GM23338 (cell line): Measurements from ENCODE around the gene CLCN4. TPM values are rescaled to one million over a fixed set of nuclear protein-coding genes. Genes with fewer than 3 reads are reported as not detected.

Experiments
- ATAC-seq: fragments of 200-7000 bp; cut with Tn5 transposase; 3 replicates; pipeline ENCODE4 v1.9.1; 2020
- DNase-seq: peaks from one replicate; pipeline ENCODE4 v3.0.0-alpha.2; 2015; ENCODE audit warnings: low spot score
- H2AFZ ChIP-seq: fragments of 200-600 bp; sonication (generic); 2 replicates; pipeline ENCODE4 v1.8.0; 2016; ENCODE audit warnings: antibody characterized with exemption, mild to moderate bottlenecking, moderate library complexity
- H3F3A ChIP-seq: fragments of 200-600 bp; sonication (generic); replicated peaks from 2 replicates; pipeline ENCODE4 v1.8.0; 2017; ENCODE audit warnings: antibody characterized with exemption, mixed run types, low read depth
- H3K27ac ChIP-seq: fragments of 200-600 bp; sonication (generic); 2 replicates; pipeline ENCODE4 v1.6.1; 2016; ENCODE audit warnings: low read depth
- H3K27me3 ChIP-seq: fragments of 200-600 bp; sonication (generic); 2 replicates; pipeline ENCODE4 v1.8.0; 2016; ENCODE audit warnings: mild to moderate bottlenecking, mixed run types, moderate library complexity; ENCODE audit not compliant: insufficient read depth
- H3K36me3 ChIP-seq: fragments of 200-600 bp; sonication (generic); 2 replicates; pipeline ENCODE4 v1.8.0; 2016; ENCODE audit warnings: mild to moderate bottlenecking; ENCODE audit not compliant: insufficient read depth
- H3K4me1 ChIP-seq: fragments of 200-600 bp; sonication (generic); 2 replicates; pipeline ENCODE4 v1.8.0; 2016; ENCODE audit warnings: mild to moderate bottlenecking, moderate library complexity; ENCODE audit not compliant: insufficient read depth
- H3K4me2 ChIP-seq: fragments of 200-600 bp; sonication (generic); 2 replicates; pipeline ENCODE4 v1.7.1; 2017; ENCODE audit warnings: mixed run types
- H3K4me3 ChIP-seq: fragments of 200-600 bp; sonication (generic); 2 replicates; pipeline ENCODE4 v1.6.1; 2016; ENCODE audit warnings: mixed run types
- H3K79me2 ChIP-seq: fragments of 200-600 bp; sonication (generic); replicated peaks from 2 replicates; pipeline ENCODE4 v1.8.0; 2017; ENCODE audit warnings: mild to moderate bottlenecking; ENCODE audit not compliant: insufficient read depth
- H3K9me2 ChIP-seq: fragments of 200-600 bp; sonication (generic); 2 replicates; pipeline ENCODE4 v1.8.0; 2017; ENCODE audit not compliant: insufficient read depth
- H4K20me1 ChIP-seq: fragments of 200-600 bp; sonication (generic); replicated peaks from 2 replicates; pipeline ENCODE4 v1.8.0; 2017; ENCODE audit warnings: mild to moderate bottlenecking; ENCODE audit not compliant: insufficient read depth
- H3K27ac Mint-ChIP-seq: 2 replicates; pipeline ENCODE4 v1.8.0; 2020; ENCODE audit warnings: inconsistent platforms, mild to moderate bottlenecking, moderate library complexity, mixed read lengths
- H3K27me3 Mint-ChIP-seq: 3 replicates; pipeline ENCODE4 v1.8.0; 2022; ENCODE audit warnings: low read depth, mild to moderate bottlenecking, moderate library complexity, mixed read lengths, inconsistent platforms; ENCODE audit not compliant: insufficient read depth, poor library complexity
- H3K36me3 Mint-ChIP-seq: 3 replicates; pipeline ENCODE4 v1.8.0; 2021; ENCODE audit warnings: low read depth, mild to moderate bottlenecking, inconsistent platforms, moderate library complexity, mixed read lengths
- H3K4me1 Mint-ChIP-seq: 3 replicates; pipeline ENCODE4 v1.8.0; 2020; ENCODE audit warnings: mild to moderate bottlenecking, inconsistent platforms, mixed read lengths
- H3K4me3 Mint-ChIP-seq: 3 replicates; pipeline ENCODE4 v1.8.0; 2021; ENCODE audit warnings: moderate library complexity, mild to moderate bottlenecking, inconsistent platforms, mixed read lengths
- H3K9me3 Mint-ChIP-seq: 3 replicates; pipeline ENCODE4 v1.8.0; 2020; ENCODE audit warnings: moderate library complexity, mild to moderate bottlenecking, inconsistent platforms, mixed read lengths
- CREB1 ChIP-seq: fragments of 250-450 bp; sonication (Bioruptor Pico); IDR thresholded peaks from 2 replicates; pipeline ENCODE4 v1.5.0; 2020; ENCODE audit warnings: low read depth, mild to moderate bottlenecking, moderate library complexity
- CTCF ChIP-seq, 2 experiments: fragments of 200-600 bp in 1 of 2; sonication (generic) in 1 of 2; conservative IDR thresholded peaks; 2 replicates each; pipeline versions ENCODE4 v1.5.1 to v1.6.1; 2016 to 2017; ENCODE audit warnings: antibody characterized with exemption in 2 of 2, low read depth in 2 of 2, mild to moderate bottlenecking in 2 of 2, moderate library complexity in 1 of 2
- ETS1 ChIP-seq: IDR thresholded peaks from 2 replicates; pipeline ENCODE4 v1.6.1; 2016; ENCODE audit warnings: antibody characterized with exemption
- EZH2 ChIP-seq: fragments of 200-600 bp; sonication (generic); IDR thresholded peaks from one replicate; pipeline ENCODE4 v1.8.0; 2017; ENCODE audit warnings: antibody characterized with exemption, mild to moderate bottlenecking, low read depth; ENCODE audit not compliant: unreplicated experiment
- EZH2phosphoT487 ChIP-seq: fragments of 200-600 bp; sonication (generic); IDR thresholded peaks from one replicate; pipeline ENCODE4 v1.8.1; 2018; ENCODE audit warnings: antibody characterized with exemption; ENCODE audit not compliant: unreplicated experiment
- JUNB ChIP-seq: IDR thresholded peaks from one replicate; pipeline ENCODE4 v1.6.1; 2016; ENCODE audit warnings: antibody characterized with exemption; ENCODE audit not compliant: unreplicated experiment
- NANOG ChIP-seq: IDR thresholded peaks from 2 replicates; pipeline ENCODE4 v1.6.1; 2016; ENCODE audit warnings: antibody characterized with exemption, borderline replicate concordance
- POLR2AphosphoS5 ChIP-seq: IDR thresholded peaks from 2 replicates; pipeline ENCODE4 v1.6.1; 2016; ENCODE audit warnings: antibody characterized with exemption, low read depth
- REST ChIP-seq: IDR thresholded peaks from one replicate; pipeline ENCODE4 v1.6.1; 2018; ENCODE audit warnings: antibody characterized with exemption; ENCODE audit not compliant: unreplicated experiment
- STAT1 ChIP-seq: IDR thresholded peaks from one replicate; pipeline ENCODE4 v1.6.1; 2016; ENCODE audit warnings: antibody characterized with exemption; ENCODE audit not compliant: unreplicated experiment
- ZNF114 ChIP-seq: fragments of 250-450 bp; sonication (Bioruptor Pico); IDR thresholded peaks from 2 replicates; pipeline ENCODE4 v1.5.0; 2020; ENCODE audit warnings: mild to moderate bottlenecking, moderate library complexity
- ZNF331 ChIP-seq: fragments of 250-450 bp; sonication (Bioruptor Pico); IDR thresholded peaks from 2 replicates; pipeline ENCODE4 v1.5.0; 2020; ENCODE audit warnings: low read depth, mild to moderate bottlenecking, moderate library complexity
- ZNF462 ChIP-seq: fragments of 250-450 bp; sonication (Bioruptor Pico); IDR thresholded peaks from 2 replicates; pipeline ENCODE4 v1.5.0; 2020; ENCODE audit warnings: mild to moderate bottlenecking, moderate library complexity
- polyA plus RNA-seq: library from polyadenylated mRNA; unstranded; fragments of >200 nt; fragmentation: Nextera tagmentation; extraction: Ambion mirVana; gene quantifications from 2 replicates; pipeline ENCODE4 v1.2.1, GENCODE V29; 2016
- total RNA-seq: library from RNA; depleted of rRNA; stranded (reverse); fragments of >200 nt; shearing (Covaris generic); gene quantifications from 2 replicates; pipeline ENCODE4 v1.2.3, GENCODE V29; 2014

CLCN4 gene
- total and polyA plus RNA-seq, 2 experiments from 2014 or later = 1.2 to 4.9 TPM

GRCh38 chrX:10108288-10108687 is 48.5 kb upstream of the CLCN4 start:
- Mint-ChIP-seq H3K4me1 (peaks cover 9% of the 10 kb centered on the region; the same call in 2 of the 3 replicates), H3K27me3 (peaks cover 3% of the 10 kb centered on the region), H3K27ac (no peak overlapping the region; the same call in 1 of the 2 replicates), H3K9me3 (no peaks in the 10 kb centered on the region), H3K4me3 (no peak overlapping the region), H3K36me3 (peaks cover 10% of the 10 kb centered on the region; the same call in 2 of the 3 replicates)
- Histone ChIP-seq H3K4me1 (no peaks in the 10 kb centered on the region), H3K4me3 (no peak overlapping the region), H3K27me3 (no peaks in the 10 kb centered on the region), H3K36me3 (no peaks in the 10 kb centered on the region), H3K27ac (no peak overlapping the region), H3F3A (no peaks in the 10 kb centered on the region), H2AFZ (no peak overlapping the region), H3K79me2 (no peaks in the 10 kb centered on the region), H4K20me1 (no peaks in the 10 kb centered on the region), H3K9me2 (no peaks in the 10 kb centered on the region), H3K4me2 (no peak overlapping the region)
- no peak for DNase-seq
- no peak for ATAC-seq
- TF ChIP-seq JUNB (no peak), STAT1 (no peak), ZNF331 (CRISPR knock-in tag) (no peak), NANOG (no peak), EZH2 (no peak), ZNF462 (CRISPR knock-in tag) (no peak), ZNF114 (CRISPR knock-in tag) (no peak), ETS1 (no peak), REST (no peak), CTCF (conservative IDR thresholded peaks at IDR 0.05; ENCODE audit: low read depth in 2 of 2) (no peak), POLR2AphosphoS5 (no peak), CREB1 (CRISPR knock-in tag) (no peak), EZH2phosphoT487 (no peak)
